H1 (cell line): ENCODE results near the gene CAPN15. TPM values are rescaled to one million over a fixed set of nuclear protein-coding genes. Genes with fewer than 3 reads are reported as not detected.

Experiments used
- CTCF ChIA-PET: fragments of 300-600 bp; sonication (Branson Sonifier 250); formaldehyde crosslinking; loops from one replicate; lab custom pipeline; 2021; ENCODE audit not compliant: partially characterized antibody; lab: Charles Lee
- POLR2A ChIA-PET: fragments of 300-600 bp; sonication (Branson Sonifier 250); formaldehyde crosslinking; loops from one replicate; lab custom pipeline; 2021; ENCODE audit warnings: inconsistent platforms; ENCODE audit not compliant: partially characterized antibody; lab: Charles Lee
- DNase-seq, 2 experiments: peaks; one replicate each; pipeline versions ENCODE4 v3.0.0 to v3.0.0-alpha.2; 2010 to 2022; ENCODE audit warnings: low spot score in 2 of 2, low read depth in 1 of 2, mixed read lengths in 1 of 2
- FAIRE-seq: peaks from 2 replicates; lab custom pipeline; 2011; peaks lifted over from hg19 to GRCh38; lab: Jason Lieb, UNC
- H2AFZ ChIP-seq: 2 replicates; pipeline ENCODE4 v1.8.1; 2012; ENCODE audit warnings: low read length, inconsistent platforms
- H2AK5ac ChIP-seq: 2 replicates; pipeline ENCODE4 v1.6.1; 2013; ENCODE audit warnings: low read depth, low read length
- H2BK120ac ChIP-seq: replicated peaks from 2 replicates; pipeline ENCODE3; 2013; ENCODE audit warnings: low read depth, low read length, inconsistent platforms
- H2BK12ac ChIP-seq: 2 replicates; pipeline ENCODE4 v1.6.1; 2013; ENCODE audit warnings: low read depth, low read length
- H2BK15ac ChIP-seq: 2 replicates; pipeline ENCODE4 v1.6.1; 2013; ENCODE audit warnings: low read length
- H2BK20ac ChIP-seq: 2 replicates; pipeline ENCODE4 v1.6.1; 2013; ENCODE audit warnings: low read length
- H2BK5ac ChIP-seq: 2 replicates; pipeline ENCODE4 v1.6.1; 2013; ENCODE audit warnings: low read depth, low read length
- H3K14ac ChIP-seq: 2 replicates; pipeline ENCODE4 v1.6.1; 2013; ENCODE audit warnings: inconsistent platforms; ENCODE audit not compliant: insufficient read length
- H3K18ac ChIP-seq: 2 replicates; pipeline ENCODE4 v1.6.1; 2013; ENCODE audit warnings: low read length; ENCODE audit errors: extremely low read depth
- H3K23ac ChIP-seq: 2 replicates; pipeline ENCODE4 v1.6.1; 2013; ENCODE audit warnings: inconsistent platforms; ENCODE audit not compliant: insufficient read length
- H3K23me2 ChIP-seq: 2 replicates; pipeline ENCODE4 v1.6.1; 2013; ENCODE audit warnings: low read depth, low read length
- H3K27ac ChIP-seq: 2 replicates; pipeline ENCODE4 v1.6.1; 2011; ENCODE audit warnings: low read depth, low read length, inconsistent platforms
- H3K27me3 ChIP-seq, 4 experiments: replicated peaks in 1 of 4; 1 replicate in 1 of 4; 2 replicates in 3 of 4; pipeline versions ENCODE4 v1.6.1 to v1.8.1; 2011 to 2013; ENCODE audit warnings: low read length in 3 of 4, mild to moderate bottlenecking in 3 of 4, inconsistent platforms in 2 of 4, mixed read lengths in 2 of 4, moderate library complexity in 1 of 4; ENCODE audit not compliant: control insufficient read depth in 3 of 4, insufficient read depth in 3 of 4; ENCODE audit errors: extremely low read depth in 1 of 4
- H3K36me3 ChIP-seq, 4 experiments: 2 replicates each; pipeline versions ENCODE4 v1.6.1 to v1.8.1; 2011 to 2013; ENCODE audit warnings: mild to moderate bottlenecking in 4 of 4, low read length in 3 of 4, moderate library complexity in 2 of 4, control low read depth in 1 of 4, inconsistent platforms in 1 of 4; ENCODE audit not compliant: insufficient read depth in 4 of 4, control insufficient read depth in 2 of 4
- H3K4ac ChIP-seq: replicated peaks from 2 replicates; pipeline ENCODE3; 2013; ENCODE audit warnings: low read length, low read depth, mixed read lengths, inconsistent platforms; ENCODE audit not compliant: insufficient read length
- H3K4me1 ChIP-seq, 4 experiments: replicated peaks in 1 of 4; 1 replicate in 1 of 4; 2 replicates in 3 of 4; pipeline versions ENCODE4 v1.6.1 to v1.8.1; 2011 to 2013; ENCODE audit warnings: low read length in 3 of 4, inconsistent platforms in 2 of 4, mixed read lengths in 1 of 4; ENCODE audit not compliant: insufficient read depth in 4 of 4, control insufficient read depth in 3 of 4
- H3K4me2 ChIP-seq, 2 experiments: 2 replicates each; pipeline versions ENCODE4 v1.6.1 to v1.8.1; 2011 to 2013; ENCODE audit warnings: low read depth in 2 of 2, low read length in 2 of 2, control low read depth in 1 of 2, inconsistent platforms in 1 of 2, mild to moderate bottlenecking in 1 of 2; ENCODE audit not compliant: insufficient read depth in 1 of 2
- H3K4me3 ChIP-seq, 4 experiments: fragments of 200-600, 300-600 bp in 1 of 4; sonication (generic), shearing (Covaris generic), sonication (Bioruptor Twin) in 1 of 4; 2 replicates each; pipeline versions ENCODE4 v1.5.1 to v1.8.1; 2011 to 2016; ENCODE audit warnings: low read length in 4 of 4, low read depth in 3 of 4, control low read depth in 2 of 4, inconsistent platforms in 2 of 4, mild to moderate bottlenecking in 2 of 4, mixed read lengths in 1 of 4, moderate library complexity in 1 of 4; ENCODE audit not compliant: insufficient read depth in 2 of 4; ENCODE audit errors: extremely low read depth in 1 of 4
- H3K56ac ChIP-seq: replicated peaks from 2 replicates; pipeline ENCODE3; 2013; ENCODE audit warnings: low read depth, mild to moderate bottlenecking, mixed read lengths, low read length, inconsistent platforms; ENCODE audit not compliant: insufficient read length
- H3K79me1 ChIP-seq: 2 replicates; pipeline ENCODE4 v1.6.1; 2013; ENCODE audit warnings: low read depth, low read length, control low read depth
- H3K79me2 ChIP-seq, 2 experiments: 2 replicates each; pipeline versions ENCODE4 v1.6.1 to v1.8.1; 2012 to 2013; ENCODE audit warnings: low read length in 2 of 2, mild to moderate bottlenecking in 2 of 2, inconsistent platforms in 1 of 2; ENCODE audit not compliant: insufficient read depth in 2 of 2, control insufficient read depth in 1 of 2
- H3K9ac ChIP-seq, 4 experiments: replicated peaks in 1 of 4; 1 replicate in 1 of 4; 2 replicates in 3 of 4; pipeline versions ENCODE4 v1.6.1 to v1.8.1; 2011 to 2013; ENCODE audit warnings: low read depth in 3 of 4, low read length in 3 of 4, control low read depth in 2 of 4, mild to moderate bottlenecking in 2 of 4, moderate library complexity in 2 of 4, inconsistent platforms in 1 of 4; ENCODE audit errors: extremely low read depth in 1 of 4
- H3K9me3 ChIP-seq, 2 experiments: 2 replicates each; pipeline versions ENCODE4 v1.6.1 to v1.8.1; 2012 to 2013; ENCODE audit warnings: mild to moderate bottlenecking in 2 of 2, moderate library complexity in 2 of 2, control low read depth in 1 of 2, inconsistent platforms in 1 of 2, low read depth in 1 of 2, low read length in 1 of 2, mixed read lengths in 1 of 2; ENCODE audit not compliant: insufficient read depth in 2 of 2
- H4K20me1 ChIP-seq, 2 experiments: replicated peaks in 1 of 2; 2 replicates each; pipeline versions ENCODE3 to v1.8.1; 2011 to 2013; ENCODE audit warnings: inconsistent platforms in 2 of 2, low read length in 2 of 2, mild to moderate bottlenecking in 1 of 2; ENCODE audit not compliant: insufficient read depth in 2 of 2, control insufficient read depth in 1 of 2
- H4K5ac ChIP-seq: 2 replicates; pipeline ENCODE4 v1.6.1; 2013; ENCODE audit warnings: low read length, low read depth, mixed read lengths, inconsistent platforms; ENCODE audit not compliant: insufficient read length
- H4K8ac ChIP-seq: 2 replicates; pipeline ENCODE4 v1.8.0; 2013; ENCODE audit warnings: mild to moderate bottlenecking, moderate library complexity, low read length, inconsistent platforms; ENCODE audit not compliant: insufficient read depth; ENCODE audit errors: extremely low read depth
- H4K91ac ChIP-seq: replicated peaks from 2 replicates; pipeline ENCODE3; 2013; ENCODE audit warnings: low read length, mixed read lengths, inconsistent platforms; ENCODE audit not compliant: insufficient read length
- BCL11A ChIP-seq, 2 experiments: IDR thresholded peaks; one replicate each; pipeline ENCODE4 v1.6.1; 2011; ENCODE audit warnings: low read depth in 2 of 2, low read length in 2 of 2, mild to moderate bottlenecking in 2 of 2
- CREB1 ChIP-seq: IDR thresholded peaks from 2 replicates; pipeline ENCODE4 v1.6.1; 2012; ENCODE audit warnings: inconsistent platforms
- EGR1 ChIP-seq: IDR thresholded peaks from 2 replicates; pipeline ENCODE4 v1.6.1; 2011; ENCODE audit warnings: low read depth, low read length, borderline replicate concordance
- GTF2F1 ChIP-seq: IDR thresholded peaks from 2 replicates; pipeline ENCODE4 v1.6.1; 2012; ENCODE audit warnings: low read depth, low read length, improper control_type of control experiment, borderline replicate concordance
- JUN ChIP-seq: IDR thresholded peaks from 2 replicates; pipeline ENCODE4 v1.6.1; 2011; ENCODE audit warnings: low read depth, mild to moderate bottlenecking, improper control_type of control experiment, low read length
- MAFK ChIP-seq: IDR thresholded peaks from 2 replicates; pipeline ENCODE4 v1.6.1; 2012; ENCODE audit warnings: low read depth, mild to moderate bottlenecking, improper control_type of control experiment, low read length
- POLR2A ChIP-seq, 2 experiments: IDR thresholded peaks; 1 replicate in 1 of 2; 2 replicates in 1 of 2; pipeline ENCODE4 v1.6.1; 2011; ENCODE audit warnings: low read depth in 2 of 2, low read length in 2 of 2, mild to moderate bottlenecking in 2 of 2; ENCODE audit errors: control extremely low read depth in 1 of 2
- POU5F1 ChIP-seq: IDR thresholded peaks from 2 replicates; pipeline ENCODE4 v1.6.1; 2011; ENCODE audit warnings: low read depth, mild to moderate bottlenecking, low read length, moderate library complexity
- RBBP5 ChIP-seq: IDR thresholded peaks from 2 replicates; pipeline ENCODE4 v1.7.1; 2012; ENCODE audit warnings: low read depth, mild to moderate bottlenecking, inconsistent platforms, low read length, moderate library complexity, borderline replicate concordance
- RXRA ChIP-seq: IDR thresholded peaks from 2 replicates; pipeline ENCODE4 v1.6.1; 2011; ENCODE audit warnings: low read depth, mild to moderate bottlenecking, low read length, moderate library complexity; ENCODE audit not compliant: insufficient read depth
- SRF ChIP-seq: IDR thresholded peaks from 2 replicates; pipeline ENCODE4 v1.6.1; 2011; ENCODE audit warnings: mild to moderate bottlenecking, low read depth, low read length, moderate library complexity
- WGBS, 2 experiments: shearing (Covaris generic) in 1 of 2; methylation state at CpG; one replicate each; pipeline versions ENCODE4 v1.1.6 to v1.1.7; 2013 to 2015; ENCODE audit warnings: low lambda C conversion rate in 2 of 2, mixed read lengths in 2 of 2, inconsistent platforms in 1 of 2, low coverage in 1 of 2, missing lambda C conversion rate in 1 of 2; ENCODE audit not compliant: insufficient replicate concordance in 2 of 2, insufficient coverage in 1 of 2, insufficient read length in 1 of 2; ENCODE audit errors: extremely low coverage in 1 of 2, missing lambda C conversion rate in 1 of 2; 5-methylcytosine and 5-hydroxymethylcytosine counted together
- polyA plus RNA-seq, 7 experiments: library from polyadenylated mRNA; depleted of rRNA in 3 of 7; stranded (reverse) in 5 of 7; unstranded in 2 of 7; fragments of >200 nt in 5 of 7; fragments of 200-250 nt in 2 of 7; gene quantifications; 1 replicate in 5 of 7; 2 replicates in 1 of 7; 4 replicates in 1 of 7; pipeline versions ENCODE4 v1.2.1 to v1.2.3, GENCODE V29; 2011 to 2013; ENCODE audit warnings: missing spikeins in 2 of 7, mixed read lengths in 2 of 7
- total RNA-seq: library from RNA; stranded (reverse); fragmentation: NEBNext Ultra II Directional; extraction: Animal tissue kit (Norgen Biotek cat#: 25700); gene quantifications from 2 replicates; pipeline ENCODE4 v1.2.1, GENCODE V29; 2021

Gene CAPN15
- total and polyA plus RNA-seq, 2 of the 8 experiments (the other 6 are each of a cell fraction or from before 2014, with no cell fraction given) = 38.9 to 76.9 TPM

DNA sequence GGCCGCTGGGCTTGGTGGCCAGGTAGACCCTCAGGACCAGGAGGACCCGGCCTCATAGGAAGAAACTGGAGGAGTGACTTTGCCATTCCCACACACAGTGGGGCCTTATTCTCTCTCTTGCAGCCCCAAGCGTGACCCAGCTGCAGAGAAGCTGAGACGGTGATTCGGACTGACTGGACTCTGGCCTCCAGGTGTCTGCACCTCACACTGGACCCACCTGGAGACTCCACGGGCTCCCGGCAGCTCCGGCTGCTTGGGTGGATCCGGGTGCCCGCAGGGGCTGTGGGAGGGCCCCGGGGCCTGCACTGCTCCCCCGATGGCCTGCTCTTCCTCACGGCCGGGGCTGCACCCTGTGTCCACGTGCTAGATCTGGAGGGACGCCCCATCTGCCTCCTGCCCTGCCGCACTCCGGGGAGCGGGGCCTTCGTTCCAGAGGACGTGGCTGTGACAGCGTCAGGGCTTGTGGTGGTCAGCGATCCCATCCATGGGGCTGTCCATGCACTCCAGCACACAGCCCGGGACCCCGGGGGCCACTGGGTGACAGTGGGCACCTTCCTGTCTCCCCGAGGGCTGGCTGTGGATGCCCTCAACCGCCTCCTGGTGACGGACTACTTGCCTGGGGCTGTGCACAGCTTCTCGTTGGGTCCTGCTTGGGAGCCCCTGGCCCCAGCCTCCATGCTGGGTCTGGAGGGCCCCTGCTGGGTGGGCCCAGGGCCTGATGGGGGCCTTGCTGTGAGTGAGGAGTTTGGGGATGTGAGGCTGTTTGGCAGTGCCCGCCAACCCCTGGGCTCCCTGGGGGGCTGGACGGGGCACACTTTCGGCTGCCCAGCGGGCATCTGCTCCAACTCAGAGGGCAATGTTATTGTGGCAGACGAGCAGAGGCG lies 40.1 kb downstream of the CAPN15 start:
- Histone ChIP-seq H3K4ac (peak overlapping the region; percentile 57), H3K4me1 (peaks cover 0 to 27% (median 12%) of the 10 kb centered on the region in 4 experiments; a peak in 5 of 7 replicates), H3K9me3 (no peaks in the 10 kb centered on the region), H2BK12ac (peak overlapping the region; percentile 50; the same call in 1 of the 2 replicates), H2BK15ac (peak overlapping the region; percentile 97; the same call in 1 of the 2 replicates), H2AK5ac (peak overlapping the region; percentile 28; the same call in 1 of the 2 replicates), H4K91ac (peak overlapping the region; percentile 91), H3K79me1 (no peaks in the 10 kb centered on the region; the same call in none of the 2 replicates), H3K14ac (no peak overlapping the region), H2AFZ (no peak overlapping the region), H3K4me2 (0 out of 4 replicates have a peak overlapping the region, but pooled peaks of 1 of the 2 experiments have one; percentile 53), H3K79me2 (peaks cover 0 to 9% of the 10 kb centered on the region in 2 experiments; a peak in 1 of 4 replicates), H3K4me3 (0 out of 8 replicates have a peak overlapping the region, but pooled peaks of 1 of the 4 experiments have one; percentile 20), H4K20me1 (peaks cover 0 to 6% of the 10 kb centered on the region in 2 experiments), H3K56ac (no peak overlapping the region), H3K27me3 (no peaks in the 10 kb centered on the region), H3K9ac (no peak overlapping the region), H4K8ac (peak overlapping the region; percentile 28), H3K27ac (no peak overlapping the region), H2BK5ac (0 out of 2 replicates have a peak overlapping the region, but pooled peaks have one; percentile 66), H2BK120ac (peak overlapping the region; percentile 54), H4K5ac (peak overlapping the region; percentile 0), H3K36me3 (no peaks in the 10 kb centered on the region), H3K18ac (peak overlapping the region; percentile 71), H2BK20ac (peak overlapping the region; percentile 72; the same call in 1 of the 2 replicates), H3K23ac (no peak overlapping the region), H3K23me2 (peaks cover 9% of the 10 kb centered on the region; the same call in 1 of the 2 replicates)
- ChIA-PET POLR2A (interaction anchor here (0.6 to 7.9 kb wide), 14 partner anchors 8 to 239 kb away, joined by 3 to 58 read pairs (median 4); partner anchors contain the start of genes CAPN15, METTL26, WDR24 and WFIKKN1), CTCF (interaction anchor here (0.7 to 2.3 kb wide), 9 partner anchors 9 to 100 kb away, joined by 3 to 14 read pairs (median 4); no protein-coding TSS in a partner anchor)
- WGBS, 2 experiments = 92% methylated on average over 33 of the region's 35 CpGs; no CpG with 5 or more reads in 1 of the 2 experiments
- FAIRE-seq = no peak
- no peak for DNase-seq
- TF ChIP-seq POU5F1 = no peak
- no peak for TF ChIP-seq EGR1
- no peak for TF ChIP-seq JUN
- TF ChIP-seq SRF = no peak
- no peak for TF ChIP-seq RXRA
- no peak for TF ChIP-seq CREB1
- TF ChIP-seq POLR2A (IDR thresholded peaks at IDR 0.05; ENCODE audit: control extremely low read depth in 1 of 2, low read depth in 2 of 2, low read length in 2 of 2) = no peak
- no peak for TF ChIP-seq RBBP5
- TF ChIP-seq BCL11A (IDR thresholded peaks at IDR 0.05; ENCODE audit: low read depth in 2 of 2, low read length in 2 of 2) = no peak
- TF ChIP-seq MAFK = no peak
- no peak for TF ChIP-seq GTF2F1
